HG02981 (cell line): Measurements from ENCODE around the gene ATXN3.
A peak's percentile ranks its signal among the peaks of the same experiment; 100 is the strongest.

ENCODE experiments used
- ATAC-seq: cut with Tn5 transposase; IDR thresholded peaks from one replicate; pipeline ENCODE4 v1.9.1; 2021; ENCODE audit warnings: mild to moderate bottlenecking, moderate library complexity; ENCODE audit not compliant: unreplicated experiment

ATXN3 gene

GRCh38 chr14:92106143-92106926 is at the start of gene ATXN3:
Gene ATXN3 (minus strand): TSS chr14:92106582. CDS start chr14:92106552, 30 bp downstream.
- peak; percentile 87 for ATAC-seq

GRCh38 chr14:92154283-92154942 is 48.0 kb upstream of the ATXN3 start:
- ATAC-seq: no peak

GRCh38 chr14:92153581-92153980 is 47.2 kb upstream of the ATXN3 start:
- no peak for ATAC-seq

- ATAC-seq: no peak
These were observed 38.3 kb upstream of the ATXN3 start for GRCh38 chr14:92144708-92145107.

- no peak for ATAC-seq
These were observed 37.6 kb upstream of the ATXN3 start for GRCh38 chr14:92143962-92144361.

GRCh38 chr14:92143309-92143708 is 36.9 kb upstream of the ATXN3 start:
- no peak for ATAC-seq

GRCh38 chr14:92135269-92135668 is 28.9 kb upstream of the ATXN3 start:
- no peak for ATAC-seq

- ATAC-seq: no peak
These were observed 28.1 kb upstream of the ATXN3 start for GRCh38 chr14:92134456-92134855.

- no peak for ATAC-seq
These were observed 16.4 kb upstream of the ATXN3 start for GRCh38 chr14:92122761-92123160.

- no peak for ATAC-seq
These were observed 15.9 kb upstream of the ATXN3 start for GRCh38 chr14:92122351-92122677.

GRCh38 chr14:92121670-92122350 is 15.4 kb upstream of the ATXN3 start, which contains the start of the genes CPSF2 and NDUFB1:
Gene CPSF2 (plus strand): TSS chr14:92121969. CDS start chr14:92130985, 9,016 bp downstream.
Gene NDUFB1 (minus strand): TSS chr14:92121706. CDS start chr14:92117637, 4,069 bp downstream.
- ATAC-seq: peak; percentile 86

GRCh38 chr14:92121207-92121669 is 14.9 kb upstream of the ATXN3 start:
- peak; percentile 18 for ATAC-seq

GRCh38 chr14:92109490-92109889 is 3.1 kb upstream of the ATXN3 start:
- no peak for ATAC-seq

GRCh38 chr14:92108345-92109254 is 2.2 kb upstream of the ATXN3 start:
- ATAC-seq: no peak

- no peak for ATAC-seq
These were observed 564 bp downstream of the ATXN3 start for GRCh38 chr14:92105893-92106142.

GRCh38 chr14:92105073-92105892 is 1.1 kb downstream of the ATXN3 start:
- no peak for ATAC-seq

GRCh38 chr14:92103363-92103989 is 2.9 kb downstream of the ATXN3 start:
- ATAC-seq: no peak

GRCh38 chr14:92099802-92100201 is 6.6 kb downstream of the ATXN3 start:
- ATAC-seq: no peak

GRCh38 chr14:92093320-92093719 is 13.1 kb downstream of the ATXN3 start:
- no peak for ATAC-seq

- ATAC-seq: no peak
These were observed 17.9 kb downstream of the ATXN3 start for GRCh38 chr14:92088494-92088893.
